ENCODE measurements around the gene DCST2. TPM values are rescaled to one million over a fixed set of nuclear protein-coding genes. Genes with fewer than 3 reads are reported as not detected.

Gene DCST2
- total RNA-seq, 3 donors from 2014 or later (not counting 1 experiment from before 2014, with no cell fraction given): 0.30 to 0.92 (median 0.32) TPM

- intact Hi-C loops (cut with micrococcal nuclease): loop anchor here (1.0 to 5.0 kb wide), 4 partner anchors 14 to 127 kb away; partner anchors contain the start of genes CKS1B, PMVK, SHC1 and ZBTB7B
- Histone ChIP-seq H3K4me1 (ENCODE audit: control insufficient read depth, insufficient read depth, low read length) (peaks cover 38% of the 10 kb centered on the region), H3K27ac (ENCODE audit: low read length) (no peak overlapping the region), H3K4me3 (ENCODE audit: low read length) (peak overlapping the region; percentile 57), H3K27me3 (ENCODE audit: control insufficient read depth, insufficient read depth, low read length) (no peaks in the 10 kb centered on the region), H3K9me3 (ENCODE audit: control insufficient read depth, insufficient read depth, low read length) (no peaks in the 10 kb centered on the region), H3K36me3 (ENCODE audit: control insufficient read depth, insufficient read depth, low read length) (peaks cover 2% of the 10 kb centered on the region)
- H3K4me3 Mint-ChIP-seq: peak overlapping the region; percentile 89
- H3K4me1 Mint-ChIP-seq: peaks cover 19 to 45% of the 10 kb centered on the region in 2 donors
- no peak for TF ChIP-seq CTCF (IDR thresholded peaks at IDR 0.05)
- peak; percentile 46 to 59 (median 47) for ATAC-seq
- peak overlapping the region; percentile 27 to 80 for H3K27ac Mint-ChIP-seq
- H3K9me3 Mint-ChIP-seq: no peaks in the 10 kb centered on the region
- peak in 1 of 2 donors; percentile 65 for DNase-seq
- WGBS (ENCODE audit: insufficient coverage): 2% methylated on average over 12 of the region's 14 CpGs
- no peaks in the 10 kb centered on the region for H3K36me3 Mint-ChIP-seq
- H3K27me3 Mint-ChIP-seq (ENCODE audit: low read depth in 2 of 2): peaks cover 0 to 2% of the 10 kb centered on the region in 2 donors
Measured at GRCh38 chr1:155064111-155064831, 30.7 kb upstream of the DCST2 start.

GRCh38 chr1:155063550-155064110 lies 30.0 kb upstream of the DCST2 start, which contains the start of gene EFNA4:
Gene EFNA4, plus strand, starts transcription at chr1:155063740. Its CDS starts 84 bp downstream, at chr1:155063824.
- no peak for TF ChIP-seq CTCF (IDR thresholded peaks at IDR 0.05)
- Mint-ChIP-seq H3K27ac (peak within 1 kb of the TSS; percentile 71 to 80), H3K36me3 (no peaks in the 10 kb centered on the region), H3K27me3 (ENCODE audit: low read depth in 2 of 2) (peaks cover 0 to 2% of the 10 kb centered on the region in 2 donors), H3K9me3 (no peaks in the 10 kb centered on the region), H3K4me3 (peak within 1 kb of the TSS; percentile 92), H3K4me1 (peaks cover 19 to 40% of the 10 kb centered on the region in 2 donors)
- H3K4me1 ChIP-seq (ENCODE audit: control insufficient read depth, insufficient read depth, low read length): peaks cover 33% of the 10 kb centered on the region
- H3K9me3 ChIP-seq (ENCODE audit: control insufficient read depth, insufficient read depth, low read length): no peaks in the 10 kb centered on the region
- H3K36me3 ChIP-seq (ENCODE audit: control insufficient read depth, insufficient read depth, low read length): peaks cover 2% of the 10 kb centered on the region
- WGBS (ENCODE audit: insufficient coverage): under 1% methylated on average over 57 of the region's 57 CpGs
- no peaks in the 10 kb centered on the region for H3K27me3 ChIP-seq (ENCODE audit: control insufficient read depth, insufficient read depth, low read length)
- peak within 1 kb of the TSS; percentile 20 for H3K27ac ChIP-seq (ENCODE audit: low read length)
- H3K4me3 ChIP-seq (ENCODE audit: low read length): peak within 1 kb of the TSS; percentile 57
- ATAC-seq (peak; percentile 79 to 90 (median 83)), DNase-seq (peak; percentile 76 to 92)
- intact Hi-C loops (cut with micrococcal nuclease): loop anchor here (1.0 to 5.0 kb wide), 5 partner anchors 13 to 126 kb away; partner anchors contain the start of genes CKS1B, PMVK, SHC1 and ZBTB7B

- intact Hi-C loops (cut with micrococcal nuclease): loop anchor here (1.0 to 5.0 kb wide), 4 partner anchors 22 to 126 kb away; partner anchors contain the start of genes CKS1B, PMVK, SHC1 and ZBTB7B
- ATAC-seq (peak in 1 of 3 donors; percentile 16), DNase-seq (peak; percentile 53 to 80)
- WGBS (ENCODE audit: insufficient coverage): 5% methylated on average over 46 of the region's 46 CpGs
- Histone ChIP-seq H3K4me1 (ENCODE audit: control insufficient read depth, insufficient read depth, low read length) (peaks cover 33% of the 10 kb centered on the region), H3K27me3 (ENCODE audit: control insufficient read depth, insufficient read depth, low read length) (no peaks in the 10 kb centered on the region), H3K9me3 (ENCODE audit: control insufficient read depth, insufficient read depth, low read length) (no peaks in the 10 kb centered on the region), H3K27ac (ENCODE audit: low read length) (no peak overlapping the region), H3K4me3 (ENCODE audit: low read length) (peak overlapping the region; percentile 57), H3K36me3 (ENCODE audit: control insufficient read depth, insufficient read depth, low read length) (peaks cover 10% of the 10 kb centered on the region)
- TF ChIP-seq CTCF (IDR thresholded peaks at IDR 0.05): peak; percentile 72
- Mint-ChIP-seq H3K9me3 (no peaks in the 10 kb centered on the region), H3K27me3 (ENCODE audit: low read depth in 2 of 2) (peaks cover 0 to 2% of the 10 kb centered on the region in 2 donors), H3K36me3 (no peaks in the 10 kb centered on the region), H3K4me3 (peak overlapping the region; percentile 92), H3K4me1 (peaks cover 19 to 37% of the 10 kb centered on the region in 2 donors), H3K27ac (peak overlapping the region; percentile 71 to 80)
Measured at GRCh38 chr1:155062702-155063411, 29.3 kb upstream of the DCST2 start.

All from natural killer cell (primary cell).